NT2/D1 (cell line): ENCODE data around the gene DRD3.

Experiments
- DNase-seq: peaks from one replicate; pipeline ENCODE4 v3.0.0-alpha.2; 2011; ENCODE audit warnings: low read depth, low spot score
- H3K27me3 ChIP-seq: 2 replicates; pipeline ENCODE4 v1.6.0; 2011; ENCODE audit warnings: mild to moderate bottlenecking; ENCODE audit not compliant: insufficient read length, insufficient read depth
- H3K36me3 ChIP-seq: 2 replicates; pipeline ENCODE4 v1.6.1; 2011; ENCODE audit warnings: mild to moderate bottlenecking, low read length, mixed read lengths; ENCODE audit not compliant: insufficient read depth, insufficient read length
- H3K4me1 ChIP-seq: 2 replicates; pipeline ENCODE4 v1.5.1; 2011; ENCODE audit not compliant: insufficient read depth, insufficient read length
- H3K4me3 ChIP-seq: 2 replicates; pipeline ENCODE4 v1.5.1; 2011; ENCODE audit warnings: low read depth; ENCODE audit not compliant: insufficient read length
- H3K9ac ChIP-seq: 2 replicates; pipeline ENCODE4 v1.6.0; 2011; ENCODE audit warnings: low read depth; ENCODE audit not compliant: insufficient read length
- H3K9me3 ChIP-seq: 2 replicates; pipeline ENCODE4 v1.5.1; 2011; ENCODE audit warnings: mild to moderate bottlenecking, low read length; ENCODE audit not compliant: insufficient read depth
- SUZ12 ChIP-seq: IDR thresholded peaks from 2 replicates; pipeline ENCODE4 v1.6.1; 2011; ENCODE audit not compliant: insufficient read length, insufficient read depth; ENCODE audit errors: extremely low read depth
- YY1 ChIP-seq: IDR thresholded peaks from 2 replicates; pipeline ENCODE4 v1.6.1; 2011; ENCODE audit not compliant: insufficient read length, insufficient read depth
- ZNF274 ChIP-seq: IDR thresholded peaks from 2 replicates; pipeline ENCODE4 v1.6.1; 2011; ENCODE audit warnings: mild to moderate bottlenecking, low read depth, low read length

The DRD3 gene

GRCh38 chr3:114119776-114120175, 59.1 kb downstream of the DRD3 start:
- Histone ChIP-seq H3K9me3 (no peaks in the 10 kb centered on the region), H3K9ac (no peak overlapping the region), H3K27me3 (no peaks in the 10 kb centered on the region), H3K4me3 (no peak overlapping the region), H3K4me1 (peaks cover 3% of the 10 kb centered on the region), H3K36me3 (no peaks in the 10 kb centered on the region)
- TF ChIP-seq ZNF274 (no peak), SUZ12 (no peak), YY1 (no peak)
- DNase-seq, result no peak

- H3K36me3 ChIP-seq, result no peaks in the 10 kb centered on the region
- no peak overlapping the region for H3K4me3 ChIP-seq
- H3K4me1 ChIP-seq, result no peaks in the 10 kb centered on the region
- DNase-seq, result no peak
- TF ChIP-seq ZNF274, result no peak
- no peak for TF ChIP-seq SUZ12
- TF ChIP-seq YY1, result no peak
- no peaks in the 10 kb centered on the region for H3K9me3 ChIP-seq
- no peak overlapping the region for H3K9ac ChIP-seq
- no peaks in the 10 kb centered on the region for H3K27me3 ChIP-seq
These were observed 63.7 kb downstream of the DRD3 start for GRCh38 chr3:114115143-114115542.

GRCh38 chr3:114114719-114115118, 64.1 kb downstream of the DRD3 start:
- TF ChIP-seq YY1 (no peak), SUZ12 (no peak), ZNF274 (no peak)
- H3K27me3 ChIP-seq, result no peaks in the 10 kb centered on the region
- no peaks in the 10 kb centered on the region for H3K9me3 ChIP-seq
- DNase-seq, result no peak
- H3K4me3 ChIP-seq, result no peak overlapping the region
- H3K9ac ChIP-seq, result no peak overlapping the region
- H3K4me1 ChIP-seq, result no peaks in the 10 kb centered on the region
- H3K36me3 ChIP-seq, result no peaks in the 10 kb centered on the region

GRCh38 chr3:114112696-114113095, 66.2 kb downstream of the DRD3 start:
- TF ChIP-seq ZNF274 (no peak), YY1 (no peak), SUZ12 (no peak)
- Histone ChIP-seq H3K27me3 (no peaks in the 10 kb centered on the region), H3K4me1 (no peaks in the 10 kb centered on the region), H3K9ac (no peak overlapping the region), H3K4me3 (no peak overlapping the region), H3K36me3 (no peaks in the 10 kb centered on the region), H3K9me3 (no peaks in the 10 kb centered on the region)
- DNase-seq, result no peak

- Histone ChIP-seq H3K27me3 (no peaks in the 10 kb centered on the region), H3K36me3 (no peaks in the 10 kb centered on the region), H3K9ac (no peak overlapping the region), H3K9me3 (no peaks in the 10 kb centered on the region), H3K4me3 (no peak overlapping the region), H3K4me1 (no peaks in the 10 kb centered on the region)
- DNase-seq, result no peak
- no peak for TF ChIP-seq YY1
- TF ChIP-seq SUZ12, result no peak
- TF ChIP-seq ZNF274, result no peak
These were observed 67.6 kb downstream of the DRD3 start for GRCh38 chr3:114111060-114111770.

- Histone ChIP-seq H3K9ac (no peak overlapping the region), H3K9me3 (no peaks in the 10 kb centered on the region), H3K4me1 (no peaks in the 10 kb centered on the region), H3K4me3 (no peak overlapping the region), H3K36me3 (no peaks in the 10 kb centered on the region), H3K27me3 (no peaks in the 10 kb centered on the region)
- DNase-seq, result no peak
- TF ChIP-seq ZNF274, result no peak
- TF ChIP-seq SUZ12, result no peak
- no peak for TF ChIP-seq YY1
These were observed 68.4 kb downstream of the DRD3 start for GRCh38 chr3:114110439-114110838.

- H3K9me3 ChIP-seq, result no peaks in the 10 kb centered on the region
- DNase-seq, result no peak
- no peaks in the 10 kb centered on the region for H3K4me1 ChIP-seq
- TF ChIP-seq ZNF274, result no peak
- no peak for TF ChIP-seq YY1
- TF ChIP-seq SUZ12, result no peak
- H3K9ac ChIP-seq, result no peak overlapping the region
- no peak overlapping the region for H3K4me3 ChIP-seq
- no peaks in the 10 kb centered on the region for H3K36me3 ChIP-seq
- H3K27me3 ChIP-seq, result no peaks in the 10 kb centered on the region
These were observed 70.7 kb downstream of the DRD3 start for GRCh38 chr3:114108137-114108536.
